HCT116 (cell line): ENCODE data around the gene RIN3. TPM values are rescaled to one million over a fixed set of nuclear protein-coding genes. Genes with fewer than 3 reads are reported as not detected.

Source experiments
- ATAC-seq: fragments of 200-7000 bp; cut with Tn5 transposase; 2 replicates; pipeline ENCODE4 v1.9.1; 2020; ENCODE audit warnings: mild to moderate bottlenecking, moderate library complexity
- BruUV-seq: library from RNA; stranded (reverse); fragments of 400-500 nt; replicated peaks from 2 replicates; lab custom pipeline; 2021; lab: Mats Ljungman, UMichigan
- CTCF ChIA-PET: fragments of 300-600 bp; sonication (Branson Sonifier 250); formaldehyde crosslinking; loops from one replicate; lab custom pipeline; 2021; ENCODE audit warnings: antibody characterized with exemption; lab: Charles Lee
- POLR2A ChIA-PET: fragments of 300-600, 350-600 bp; sonication (Branson Sonifier 250); formaldehyde crosslinking; loops from one replicate; lab custom pipeline; 2021; ENCODE audit warnings: antibody characterized with exemption; lab: Charles Lee
- RAD21 ChIA-PET, 2 experiments: fragments of 300-600 bp; sonication (Branson Sonifier 250); formaldehyde crosslinking; loops; one replicate each; lab custom pipeline; 2023; ENCODE audit warnings: low total read pairs in 2 of 2; ENCODE audit not compliant: uncharacterized antibody in 2 of 2, unreplicated experiment in 2 of 2, low non-redundant PET in 1 of 2; lab: Charles Lee
- DNase-seq: peaks from one replicate; pipeline ENCODE4 v3.0.0-alpha.2; 2010; ENCODE audit warnings: low read depth, low spot score
- H2AFZ ChIP-seq: fragments of 200-600 bp; shearing (Covaris generic), sonication (generic); 2 replicates; pipeline ENCODE4 v1.6.1; 2017; ENCODE audit warnings: low read depth, mixed run types, mixed read lengths, antibody characterized with exemption, low read length; ENCODE audit not compliant: poor library complexity, severe bottlenecking
- H3K27ac ChIP-seq: 2 replicates; pipeline ENCODE4 v1.5.1; 2012; ENCODE audit warnings: low read depth, low read length
- H3K27me3 ChIP-seq: fragments of 200-600 bp; sonication (generic); 2 replicates; pipeline ENCODE4 v1.6.1; 2016; ENCODE audit warnings: mixed run types, low read length, mixed read lengths; ENCODE audit not compliant: insufficient read depth
- H3K36me3 ChIP-seq, 2 experiments: fragments of 200-500 bp in 1 of 2; fragments of 200-600 bp in 1 of 2; sonication (Bioruptor generic) in 1 of 2; sonication (generic) in 1 of 2; 2 replicates each; pipeline versions ENCODE4 v1.5.1 to v1.6.1; 2014 to 2016; ENCODE audit warnings: low read length in 2 of 2, inconsistent platforms in 1 of 2, mixed read lengths in 1 of 2, mixed run types in 1 of 2; ENCODE audit not compliant: insufficient read depth in 2 of 2, control insufficient read depth in 1 of 2
- H3K4me1 ChIP-seq, 2 experiments: fragments of 200-600 bp in 1 of 2; sonication (generic) in 1 of 2; 2 replicates each; pipeline versions ENCODE4 v1.5.1 to v1.6.1; 2012 to 2017; ENCODE audit warnings: low read length in 2 of 2, inconsistent platforms in 1 of 2, mild to moderate bottlenecking in 1 of 2, mixed read lengths in 1 of 2, mixed run types in 1 of 2, moderate library complexity in 1 of 2; ENCODE audit not compliant: insufficient read depth in 2 of 2, control insufficient read depth in 1 of 2
- H3K4me2 ChIP-seq: fragments of 200-600 bp; sonication (generic); 2 replicates; pipeline ENCODE4 v1.6.1; 2017; ENCODE audit warnings: mixed run types, low read length, mixed read lengths
- H3K4me3 ChIP-seq, 2 experiments: fragments of 200-600 bp in 1 of 2; sonication (generic) in 1 of 2; replicated peaks in 1 of 2; 2 replicates each; pipeline ENCODE4 v1.5.1; 2011 to 2016; ENCODE audit warnings: low read length in 2 of 2, control low read depth in 1 of 2, low read depth in 1 of 2, mild to moderate bottlenecking in 1 of 2, mixed read lengths in 1 of 2, mixed run types in 1 of 2
- H3K79me2 ChIP-seq: fragments of 200-600 bp; sonication (generic); 2 replicates; pipeline ENCODE4 v1.6.1; 2017; ENCODE audit warnings: mild to moderate bottlenecking, mixed run types, low read length, moderate library complexity, mixed read lengths; ENCODE audit not compliant: insufficient read depth
- H3K9ac ChIP-seq: fragments of 200-600 bp; sonication (generic); 2 replicates; pipeline ENCODE4 v1.6.1; 2016; ENCODE audit warnings: low read length, mixed read lengths
- H3K9me2 ChIP-seq: fragments of 200-600 bp; sonication (generic), shearing (Covaris generic); 2 replicates; pipeline ENCODE4 v1.6.1; 2017; ENCODE audit warnings: mixed run types, mild to moderate bottlenecking, moderate library complexity; ENCODE audit not compliant: insufficient read depth
- H3K9me3 ChIP-seq, 2 experiments: fragments of 200-500 bp in 1 of 2; fragments of 200-600 bp in 1 of 2; sonication (Bioruptor generic) in 1 of 2; sonication (generic) in 1 of 2; 2 replicates each; pipeline ENCODE4 v1.6.1; 2014 to 2017; ENCODE audit warnings: low read length in 2 of 2, mixed read lengths in 2 of 2, inconsistent platforms in 1 of 2, low read depth in 1 of 2, mild to moderate bottlenecking in 1 of 2, mixed run types in 1 of 2, moderate library complexity in 1 of 2; ENCODE audit not compliant: control insufficient read depth in 1 of 2, insufficient read depth in 1 of 2
- H4K20me1 ChIP-seq: fragments of 200-600 bp; sonication (generic), shearing (Covaris generic); 2 replicates; pipeline ENCODE4 v1.6.1; 2017; ENCODE audit warnings: mixed run types, mild to moderate bottlenecking, moderate library complexity; ENCODE audit not compliant: insufficient read depth
- CBX3 ChIP-seq: IDR thresholded peaks from 2 replicates; pipeline ENCODE4 v1.6.1; 2012; ENCODE audit warnings: low read depth
- CEBPB ChIP-seq: IDR thresholded peaks from 2 replicates; pipeline ENCODE4 v1.6.1; 2012; ENCODE audit warnings: low read depth
- EGR1 ChIP-seq: IDR thresholded peaks from 2 replicates; pipeline ENCODE4 v1.6.1; 2012; ENCODE audit warnings: low read depth
- ELF1 ChIP-seq: IDR thresholded peaks from 2 replicates; pipeline ENCODE4 v1.6.1; 2012; ENCODE audit warnings: low read depth, borderline replicate concordance
- EZH2 ChIP-seq: fragments of 200-600 bp; sonication (generic); IDR thresholded peaks from 2 replicates; pipeline ENCODE4 v1.6.1; 2017; ENCODE audit warnings: antibody characterized with exemption, mixed run types
- EZH2phosphoT487 ChIP-seq: fragments of 200-600 bp; IDR thresholded peaks from 2 replicates; pipeline ENCODE4 v1.6.1; 2018; ENCODE audit warnings: antibody characterized with exemption, borderline replicate concordance
- FOSL1 ChIP-seq: IDR thresholded peaks from 2 replicates; pipeline ENCODE4 v1.6.1; 2012; ENCODE audit warnings: low read depth
- JUND ChIP-seq: IDR thresholded peaks from 2 replicates; pipeline ENCODE4 v1.6.1; 2012
- POLR2A ChIP-seq: IDR thresholded peaks from 2 replicates; pipeline ENCODE4 v1.7.0; 2011; ENCODE audit warnings: borderline replicate concordance; ENCODE audit not compliant: insufficient read depth, insufficient read length; ENCODE audit errors: extremely low read depth
- RAD21 ChIP-seq: IDR thresholded peaks from 2 replicates; pipeline ENCODE4 v1.6.1; 2012; ENCODE audit warnings: low read depth, mild to moderate bottlenecking
- REST ChIP-seq: IDR thresholded peaks from 2 replicates; pipeline ENCODE4 v1.6.1; 2012; ENCODE audit warnings: low read depth
- SP1 ChIP-seq: IDR thresholded peaks from 2 replicates; pipeline ENCODE4 v1.6.1; 2012; ENCODE audit warnings: low read depth
- SRF ChIP-seq: IDR thresholded peaks from 2 replicates; pipeline ENCODE4 v1.6.1; 2012; ENCODE audit warnings: low read depth
- YY1 ChIP-seq: IDR thresholded peaks from 2 replicates; pipeline ENCODE4 v1.6.1; 2011; ENCODE audit warnings: low read length, low read depth, moderate library complexity, mild to moderate bottlenecking; ENCODE audit not compliant: insufficient replicate concordance; ENCODE audit errors: extremely low read depth
- ZBTB33 ChIP-seq: IDR thresholded peaks from 2 replicates; pipeline ENCODE4 v1.6.1; 2011; ENCODE audit warnings: mild to moderate bottlenecking, low read length, moderate library complexity; ENCODE audit not compliant: insufficient replicate concordance; ENCODE audit errors: extremely low read depth
- ZFX ChIP-seq: fragments of 450-650 bp; IDR thresholded peaks from 2 replicates; pipeline ENCODE4 v1.6.1; 2017
- ZNF274 ChIP-seq: fragments of 200-500 bp; sonication (Bioruptor generic); IDR thresholded peaks from 2 replicates; pipeline ENCODE4 v1.6.1; 2014; ENCODE audit warnings: mild to moderate bottlenecking, low read depth, low read length, inconsistent platforms
- intact Hi-C: fragments of 100-400 bp; cut with micrococcal nuclease; formaldehyde crosslinking; loops from 2 replicates; pipeline ENCODE4 v1.10.0; 2022
- total RNA-seq: library from RNA; stranded (reverse); gene quantifications from one replicate; pipeline ENCODE4 v1.2.1, GENCODE V29; 2021; ENCODE audit not compliant: unreplicated experiment
- TF ChIP-seq, protein P1 (sequence below): IDR thresholded peaks from 2 replicates; pipeline ENCODE4 v1.6.1; 2012
- TF ChIP-seq, protein P2 (sequence below), 3 experiments: fragments of 200-600 bp in 1 of 3; sonication (generic) in 1 of 3; IDR thresholded peaks in 2 of 3; conservative IDR thresholded peaks in 1 of 3; 2 replicates each; pipeline ENCODE4 v1.5.1; 2012 to 2017; ENCODE audit warnings: low read depth in 2 of 3, low read length in 2 of 3, antibody characterized with exemption in 1 of 3, borderline replicate concordance in 1 of 3, control low read depth in 1 of 3, mild to moderate bottlenecking in 1 of 3, mixed read lengths in 1 of 3, mixed run types in 1 of 3, moderate library complexity in 1 of 3; ENCODE audit not compliant: insufficient read depth in 1 of 3

RIN3 gene
- total RNA-seq, 1 experiment from 2014 or later: 22.2 TPM

- H3K4me1 ChIP-seq: peaks cover 29 to 33% of the 10 kb centered on the region in 2 experiments
- H2AFZ ChIP-seq: no peak overlapping the region
- CTCF ChIA-PET: interaction anchor here (1.2 kb wide), 1 partner anchor 9 kb away, joined by 4 read pairs; no protein-coding TSS in a partner anchor
- TF ChIP-seq ZNF274: no peak
- TF ChIP-seq EGR1: no peak
- TF ChIP-seq YY1: no peak
- TF ChIP-seq FOSL1: no peak
- TF ChIP-seq, protein P1, sequence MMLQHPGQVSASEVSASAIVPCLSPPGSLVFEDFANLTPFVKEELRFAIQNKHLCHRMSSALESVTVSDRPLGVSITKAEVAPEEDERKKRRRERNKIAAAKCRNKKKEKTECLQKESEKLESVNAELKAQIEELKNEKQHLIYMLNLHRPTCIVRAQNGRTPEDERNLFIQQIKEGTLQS: no peak
- TF ChIP-seq REST: no peak
- no peak for TF ChIP-seq SRF
- no peak for TF ChIP-seq JUND
- no peak for TF ChIP-seq EZH2phosphoT487
- no peak for TF ChIP-seq ZFX
- no peak for TF ChIP-seq ZBTB33
- no peak for TF ChIP-seq CBX3
- TF ChIP-seq, protein P2, sequence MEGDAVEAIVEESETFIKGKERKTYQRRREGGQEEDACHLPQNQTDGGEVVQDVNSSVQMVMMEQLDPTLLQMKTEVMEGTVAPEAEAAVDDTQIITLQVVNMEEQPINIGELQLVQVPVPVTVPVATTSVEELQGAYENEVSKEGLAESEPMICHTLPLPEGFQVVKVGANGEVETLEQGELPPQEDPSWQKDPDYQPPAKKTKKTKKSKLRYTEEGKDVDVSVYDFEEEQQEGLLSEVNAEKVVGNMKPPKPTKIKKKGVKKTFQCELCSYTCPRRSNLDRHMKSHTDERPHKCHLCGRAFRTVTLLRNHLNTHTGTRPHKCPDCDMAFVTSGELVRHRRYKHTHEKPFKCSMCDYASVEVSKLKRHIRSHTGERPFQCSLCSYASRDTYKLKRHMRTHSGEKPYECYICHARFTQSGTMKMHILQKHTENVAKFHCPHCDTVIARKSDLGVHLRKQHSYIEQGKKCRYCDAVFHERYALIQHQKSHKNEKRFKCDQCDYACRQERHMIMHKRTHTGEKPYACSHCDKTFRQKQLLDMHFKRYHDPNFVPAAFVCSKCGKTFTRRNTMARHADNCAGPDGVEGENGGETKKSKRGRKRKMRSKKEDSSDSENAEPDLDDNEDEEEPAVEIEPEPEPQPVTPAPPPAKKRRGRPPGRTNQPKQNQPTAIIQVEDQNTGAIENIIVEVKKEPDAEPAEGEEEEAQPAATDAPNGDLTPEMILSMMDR (IDR thresholded peaks at IDR 0.05 in 2 of 3, conservative IDR thresholded peaks at IDR 0.05 in 1 of 3; ENCODE audit: borderline replicate concordance in 1 of 3, insufficient read depth in 1 of 3, low read depth in 2 of 3, low read length in 2 of 3): no peak
- TF ChIP-seq SP1: no peak
- TF ChIP-seq POLR2A: no peak
- no peak for TF ChIP-seq ELF1
- no peak for TF ChIP-seq CEBPB
- no peak for TF ChIP-seq EZH2
- TF ChIP-seq RAD21: no peak
- TF ChIP-seq, all 23 proteins: peak for 0
- H4K20me1 ChIP-seq: no peaks in the 10 kb centered on the region
- H3K9me3 ChIP-seq: no peaks in the 10 kb centered on the region
- intact Hi-C loops: no loop called here
- H3K36me3 ChIP-seq: no peaks in the 10 kb centered on the region
- DNase-seq: no peak
- H3K79me2 ChIP-seq: no peaks in the 10 kb centered on the region
- BruUV-seq: no TSS peak
- ATAC-seq: no peak
- RAD21 ChIA-PET: no interaction called here
- POLR2A ChIA-PET: no interaction called here
- H3K4me2 ChIP-seq: no peak overlapping the region
- no peak overlapping the region for H3K4me3 ChIP-seq
- no peak overlapping the region for H3K27ac ChIP-seq
- no peaks in the 10 kb centered on the region for H3K9me2 ChIP-seq
- H3K9ac ChIP-seq: no peak overlapping the region
- peaks cover 9% of the 10 kb centered on the region; the same call in 1 of the 2 replicates for H3K27me3 ChIP-seq
Measured at GRCh38 chr14:92695562-92695961, 182.0 kb downstream of the RIN3 start.
